H9 (cell line): ENCODE measurements around the gene DPH6. TPM values are rescaled to one million over a fixed set of nuclear protein-coding genes. Genes with fewer than 3 reads are reported as not detected.

ENCODE experiments used
- DNase-seq: peaks from one replicate; pipeline ENCODE4 v3.0.0-alpha.2; 2017
- H2AFZ ChIP-seq: one replicate; pipeline ENCODE4 v1.6.1; 2013; ENCODE audit warnings: mild to moderate bottlenecking, low read length, control low read depth, moderate library complexity
- H2AK5ac ChIP-seq: 2 replicates; pipeline ENCODE4 v1.6.1; 2013; ENCODE audit warnings: low read length, control low read depth, mixed read lengths; ENCODE audit not compliant: insufficient read length
- H2BK120ac ChIP-seq: one replicate; pipeline ENCODE4 v1.6.1; 2013; ENCODE audit warnings: low read depth, mild to moderate bottlenecking, low read length, control low read depth, inconsistent platforms; ENCODE audit not compliant: poor library complexity, severe bottlenecking
- H2BK12ac ChIP-seq: 2 replicates; pipeline ENCODE4 v1.6.1; 2013; ENCODE audit warnings: low read length, control low read depth, mixed read lengths, low read depth; ENCODE audit not compliant: insufficient read length
- H2BK15ac ChIP-seq: 2 replicates; pipeline ENCODE4 v1.6.1; 2013; ENCODE audit warnings: low read depth, low read length, control low read depth
- H2BK20ac ChIP-seq: one replicate; pipeline ENCODE4 v1.6.1; 2013; ENCODE audit warnings: low read depth, mild to moderate bottlenecking, low read length, control low read depth, inconsistent platforms; ENCODE audit not compliant: poor library complexity, severe bottlenecking
- H2BK5ac ChIP-seq: 2 replicates; pipeline ENCODE4 v1.6.1; 2013; ENCODE audit warnings: low read length, control low read depth, mixed read lengths; ENCODE audit not compliant: insufficient read length
- H3K14ac ChIP-seq: 2 replicates; pipeline ENCODE4 v1.6.1; 2013; ENCODE audit warnings: low read length, control low read depth; ENCODE audit not compliant: insufficient read depth
- H3K18ac ChIP-seq: 2 replicates; pipeline ENCODE4 v1.6.1; 2013; ENCODE audit warnings: low read depth, mild to moderate bottlenecking, mixed read lengths, low read length, control low read depth; ENCODE audit not compliant: insufficient read length
- H3K23ac ChIP-seq: 2 replicates; pipeline ENCODE4 v1.6.1; 2013; ENCODE audit warnings: low read length, control low read depth, mixed read lengths, low read depth; ENCODE audit not compliant: insufficient read length
- H3K23me2 ChIP-seq: 2 replicates; pipeline ENCODE4 v1.6.1; 2013; ENCODE audit warnings: low read depth, mild to moderate bottlenecking, mixed read lengths, low read length, control low read depth; ENCODE audit not compliant: insufficient read length, poor library complexity, severe bottlenecking
- H3K27ac ChIP-seq: 2 replicates; pipeline ENCODE4 v1.5.1; 2013; ENCODE audit warnings: low read length, control low read depth, mixed read lengths, low read depth; ENCODE audit not compliant: insufficient read length
- H3K27me3 ChIP-seq: 2 replicates; pipeline ENCODE4 v1.6.1; 2013; ENCODE audit warnings: low read length, control low read depth, inconsistent platforms; ENCODE audit not compliant: insufficient read depth
- H3K4ac ChIP-seq: 2 replicates; pipeline ENCODE4 v1.6.1; 2013; ENCODE audit warnings: low read depth, mild to moderate bottlenecking, control low read depth, inconsistent platforms, low read length, moderate library complexity
- H3K4me1 ChIP-seq: 2 replicates; pipeline ENCODE4 v1.6.1; 2013; ENCODE audit warnings: low read length, control low read depth, inconsistent platforms; ENCODE audit not compliant: insufficient read depth
- H3K4me2 ChIP-seq: 2 replicates; pipeline ENCODE4 v1.6.1; 2013; ENCODE audit warnings: low read length, control low read depth, mixed read lengths; ENCODE audit not compliant: insufficient read length, insufficient read depth
- H3K56ac ChIP-seq: 2 replicates; pipeline ENCODE4 v1.6.1; 2013; ENCODE audit warnings: low read depth, mild to moderate bottlenecking, mixed read lengths, low read length, control low read depth; ENCODE audit not compliant: insufficient read length
- H3K79me1 ChIP-seq: 2 replicates; pipeline ENCODE4 v1.6.1; 2013; ENCODE audit warnings: low read depth, mild to moderate bottlenecking, moderate library complexity, low read length, control low read depth, inconsistent platforms; ENCODE audit not compliant: insufficient read depth, poor library complexity, severe bottlenecking
- H3K79me2 ChIP-seq: 2 replicates; pipeline ENCODE4 v1.6.1; 2013; ENCODE audit warnings: low read length, control low read depth, inconsistent platforms; ENCODE audit not compliant: insufficient read depth
- H3K9ac ChIP-seq: 2 replicates; pipeline ENCODE4 v1.6.1; 2013; ENCODE audit warnings: low read length, control low read depth, mixed read lengths; ENCODE audit not compliant: insufficient read length; ENCODE audit errors: extremely low read depth
- H3K9me3 ChIP-seq: one replicate; pipeline ENCODE4 v1.6.1; 2013; ENCODE audit warnings: low read depth, low read length, inconsistent platforms; ENCODE audit not compliant: control insufficient read depth
- H3T11ph ChIP-seq: one replicate; pipeline ENCODE4 v1.6.1; 2013; ENCODE audit warnings: mild to moderate bottlenecking, low read length, control low read depth, inconsistent platforms
- H4K20me1 ChIP-seq: one replicate; pipeline ENCODE4 v1.6.1; 2013; ENCODE audit not compliant: control insufficient read depth, insufficient read length, insufficient read depth
- H4K5ac ChIP-seq: 2 replicates; pipeline ENCODE4 v1.6.1; 2013; ENCODE audit warnings: low read depth, mild to moderate bottlenecking, mixed read lengths, low read length, control low read depth; ENCODE audit not compliant: insufficient read length
- H4K8ac ChIP-seq: replicated peaks from 2 replicates; pipeline ENCODE4 v1.6.1; 2013; ENCODE audit warnings: low read length, control low read depth, mixed read lengths, low read depth; ENCODE audit not compliant: insufficient read length
- H4K91ac ChIP-seq: 2 replicates; pipeline ENCODE4 v1.6.1; 2013; ENCODE audit warnings: low read depth, mild to moderate bottlenecking, moderate library complexity, mixed read lengths, low read length, control low read depth; ENCODE audit not compliant: insufficient read length
- H3K27ac Mint-ChIP-seq, 3 experiments: 2 replicates in 2 of 3; 3 replicates in 1 of 3; pipeline ENCODE4 v1.8.0; 2020 to 2021; ENCODE audit warnings: mixed read lengths in 3 of 3, mild to moderate bottlenecking in 1 of 3, moderate library complexity in 1 of 3
- H3K27me3 Mint-ChIP-seq: 2 replicates; pipeline ENCODE4 v1.8.0; 2021; ENCODE audit warnings: low read depth, mild to moderate bottlenecking, moderate library complexity, mixed read lengths
- H3K36me3 Mint-ChIP-seq, 3 experiments: 2 replicates in 2 of 3; 3 replicates in 1 of 3; pipeline ENCODE4 v1.8.0; 2020 to 2021; ENCODE audit warnings: low read depth in 3 of 3, mixed read lengths in 3 of 3; ENCODE audit not compliant: insufficient read depth in 1 of 3
- H3K4me1 Mint-ChIP-seq, 2 experiments: 2 replicates each; pipeline ENCODE4 v1.8.0; 2020; ENCODE audit warnings: mixed read lengths in 2 of 2
- H3K4me3 Mint-ChIP-seq, 2 experiments: 2 replicates in 1 of 2; 3 replicates in 1 of 2; pipeline ENCODE4 v1.8.0; 2020 to 2021; ENCODE audit warnings: mild to moderate bottlenecking in 2 of 2, mixed read lengths in 2 of 2, moderate library complexity in 1 of 2
- H3K9me3 Mint-ChIP-seq, 2 experiments: 2 replicates in 1 of 2; 3 replicates in 1 of 2; pipeline ENCODE4 v1.8.0; 2020; ENCODE audit warnings: mild to moderate bottlenecking in 2 of 2, mixed read lengths in 2 of 2, moderate library complexity in 1 of 2
- total RNA-seq: library from RNA; stranded (reverse); gene quantifications from 2 replicates; pipeline ENCODE4 v1.2.1, GENCODE V29; 2021
- TF ChIP-seq, protein P1 (sequence below): fragments of 200-600 bp; sonication (generic); conservative IDR thresholded peaks from 3 replicates; pipeline ENCODE4 v1.8.0; 2021; ENCODE audit warnings: antibody characterized with exemption, mild to moderate bottlenecking

The DPH6 gene
- total RNA-seq, 1 experiment from 2014 or later: 42.0 TPM

DNA sequence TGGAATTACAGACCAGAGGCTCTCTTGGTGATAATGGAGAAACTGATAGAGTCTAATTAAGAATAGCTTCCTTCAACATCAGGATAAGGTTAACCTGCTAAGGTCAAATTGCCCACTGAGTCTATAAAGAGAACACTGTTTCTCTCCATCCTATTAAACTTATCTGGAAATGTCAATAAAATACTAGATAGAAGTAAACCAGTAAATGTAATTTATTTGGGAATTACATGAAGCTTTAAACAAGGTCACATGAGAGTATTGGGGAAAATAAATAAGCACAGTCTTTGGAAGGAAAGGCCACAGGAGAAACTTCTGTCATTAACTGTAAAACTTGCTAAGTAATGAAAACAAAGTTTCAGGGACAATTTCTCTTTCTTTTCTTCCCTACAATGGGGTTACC lies 118.5 kb downstream of the DPH6 start:
- H3K4me2 ChIP-seq: no peak overlapping the region
- H3T11ph ChIP-seq: no peak overlapping the region
- H3K4me1 Mint-ChIP-seq: no peaks in the 10 kb centered on the region
- H3K36me3 Mint-ChIP-seq: no peaks in the 10 kb centered on the region; a peak in 1 of 7 replicates
- no peak overlapping the region for H2BK5ac ChIP-seq
- peaks cover 0 to 4% of the 10 kb centered on the region in 2 experiments; a peak in 3 of 5 replicates for H3K9me3 Mint-ChIP-seq
- H4K20me1 ChIP-seq: no peaks in the 10 kb centered on the region
- no peaks in the 10 kb centered on the region for H3K27me3 Mint-ChIP-seq
- H3K27ac Mint-ChIP-seq: no peak overlapping the region; a peak in 1 of 7 replicates
- H2AK5ac ChIP-seq: no peak overlapping the region
- no peak overlapping the region for H3K9ac ChIP-seq
- TF ChIP-seq, protein P1, sequence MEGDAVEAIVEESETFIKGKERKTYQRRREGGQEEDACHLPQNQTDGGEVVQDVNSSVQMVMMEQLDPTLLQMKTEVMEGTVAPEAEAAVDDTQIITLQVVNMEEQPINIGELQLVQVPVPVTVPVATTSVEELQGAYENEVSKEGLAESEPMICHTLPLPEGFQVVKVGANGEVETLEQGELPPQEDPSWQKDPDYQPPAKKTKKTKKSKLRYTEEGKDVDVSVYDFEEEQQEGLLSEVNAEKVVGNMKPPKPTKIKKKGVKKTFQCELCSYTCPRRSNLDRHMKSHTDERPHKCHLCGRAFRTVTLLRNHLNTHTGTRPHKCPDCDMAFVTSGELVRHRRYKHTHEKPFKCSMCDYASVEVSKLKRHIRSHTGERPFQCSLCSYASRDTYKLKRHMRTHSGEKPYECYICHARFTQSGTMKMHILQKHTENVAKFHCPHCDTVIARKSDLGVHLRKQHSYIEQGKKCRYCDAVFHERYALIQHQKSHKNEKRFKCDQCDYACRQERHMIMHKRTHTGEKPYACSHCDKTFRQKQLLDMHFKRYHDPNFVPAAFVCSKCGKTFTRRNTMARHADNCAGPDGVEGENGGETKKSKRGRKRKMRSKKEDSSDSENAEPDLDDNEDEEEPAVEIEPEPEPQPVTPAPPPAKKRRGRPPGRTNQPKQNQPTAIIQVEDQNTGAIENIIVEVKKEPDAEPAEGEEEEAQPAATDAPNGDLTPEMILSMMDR: no peak
- no peak overlapping the region for H3K23ac ChIP-seq
- no peaks in the 10 kb centered on the region for H3K23me2 ChIP-seq
- no peaks in the 10 kb centered on the region; the same call in 1 of the 2 replicates for H3K4me1 ChIP-seq
- H3K79me2 ChIP-seq: no peaks in the 10 kb centered on the region
- no peak overlapping the region for H4K5ac ChIP-seq
- H3K27me3 ChIP-seq: no peaks in the 10 kb centered on the region
- H3K56ac ChIP-seq: no peak overlapping the region
- H2BK20ac ChIP-seq: no peak overlapping the region
- no peak overlapping the region for H3K4ac ChIP-seq
- H4K8ac ChIP-seq: no peak overlapping the region
- H3K14ac ChIP-seq: no peak overlapping the region
- no peak for DNase-seq
- H3K27ac ChIP-seq: no peak overlapping the region
- H4K91ac ChIP-seq: no peak overlapping the region
- no peak overlapping the region for H2BK120ac ChIP-seq
- no peak overlapping the region for H3K18ac ChIP-seq
- H3K4me3 Mint-ChIP-seq: no peak overlapping the region
- no peak overlapping the region for H2AFZ ChIP-seq
- no peaks in the 10 kb centered on the region for H3K9me3 ChIP-seq
- H2BK15ac ChIP-seq: no peak overlapping the region
- H2BK12ac ChIP-seq: no peak overlapping the region
- no peaks in the 10 kb centered on the region for H3K79me1 ChIP-seq
